A673 (cell line): ENCODE data around the gene TGFBR1. TPM values are rescaled to one million over a fixed set of nuclear protein-coding genes. Genes with fewer than 3 reads are reported as not detected.

Source experiments
- BruUV-seq: library from RNA; stranded (reverse); fragments of 400-500 nt; replicated peaks from 2 replicates; lab custom pipeline; 2021; lab: Mats Ljungman, UMichigan
- CTCF ChIA-PET: fragments of 300-600 bp; sonication (Branson Sonifier 250); formaldehyde crosslinking; loops from one replicate; lab custom pipeline; 2022; ENCODE audit warnings: antibody characterized with exemption; lab: Charles Lee
- POLR2A ChIA-PET: fragments of 300-600 bp; sonication (Branson Sonifier 250); formaldehyde crosslinking; loops from one replicate; lab custom pipeline; 2022; ENCODE audit warnings: antibody characterized with exemption; ENCODE audit not compliant: low non-redundant PET; lab: Charles Lee
- DNase-seq: peaks from one replicate; pipeline ENCODE4 v3.0.0-alpha.2; 2015; ENCODE audit warnings: low spot score
- H3K27ac ChIP-seq: fragments of 200-600 bp; sonication (generic); 2 replicates; pipeline ENCODE4 v1.5.1; 2016; ENCODE audit warnings: mixed run types, low read depth, mild to moderate bottlenecking, mixed read lengths, antibody characterized with exemption, low read length; ENCODE audit not compliant: poor library complexity, severe bottlenecking
- H3K27me3 ChIP-seq: fragments of 200-600 bp; sonication (generic); replicated peaks from 2 replicates; pipeline ENCODE4 v1.6.1; 2017; ENCODE audit warnings: mixed run types, low read depth, mild to moderate bottlenecking, mixed read lengths, antibody characterized with exemption, low read length; ENCODE audit not compliant: insufficient read depth, poor library complexity
- H3K36me3 ChIP-seq: fragments of 200-600 bp; sonication (generic); 2 replicates; pipeline ENCODE4 v1.6.1; 2016; ENCODE audit warnings: mixed run types, mild to moderate bottlenecking, mixed read lengths, antibody characterized with exemption, low read length; ENCODE audit not compliant: insufficient read depth, poor library complexity, severe bottlenecking
- H3K4me1 ChIP-seq: fragments of 200-600 bp; sonication (generic); 2 replicates; pipeline ENCODE4 v1.6.1; 2017; ENCODE audit warnings: mixed run types, mild to moderate bottlenecking, mixed read lengths, antibody characterized with exemption, low read length; ENCODE audit not compliant: insufficient read depth, poor library complexity, severe bottlenecking
- H3K4me3 ChIP-seq: fragments of 200-600 bp; sonication (generic); 2 replicates; pipeline ENCODE4 v1.5.1; 2016; ENCODE audit warnings: low read depth, mixed run types, mild to moderate bottlenecking, mixed read lengths, low read length; ENCODE audit not compliant: poor library complexity, severe bottlenecking
- H3K9me3 ChIP-seq: fragments of 200-600 bp; sonication (generic); 2 replicates; pipeline ENCODE4 v1.6.1; 2016; ENCODE audit warnings: mixed run types, low read depth, mild to moderate bottlenecking, mixed read lengths, antibody characterized with exemption, low read length; ENCODE audit not compliant: poor library complexity, severe bottlenecking
- EZH2 ChIP-seq: fragments of 200-600 bp; sonication (generic); IDR thresholded peaks from 2 replicates; pipeline ENCODE4 v1.6.1; 2017; ENCODE audit warnings: borderline replicate concordance, low read depth, mild to moderate bottlenecking, mixed read lengths, antibody characterized with exemption, low read length; ENCODE audit not compliant: poor library complexity, severe bottlenecking
- intact Hi-C: fragments of 100-400 bp; cut with micrococcal nuclease; formaldehyde crosslinking; loops from one replicate; pipeline ENCODE4 v1.10.0; 2022; ENCODE audit not compliant: unreplicated experiment
- total RNA-seq: library from RNA; stranded (reverse); gene quantifications from 2 replicates; pipeline ENCODE4 v1.2.3, GENCODE V29; 2021
- TF ChIP-seq, protein P1 (sequence below): fragments of 300-800, 200-600 bp; sonication (generic); conservative IDR thresholded peaks from 2 replicates; pipeline ENCODE4 v1.5.1; 2017; ENCODE audit warnings: low read depth, mild to moderate bottlenecking, antibody characterized with exemption, low read length, moderate library complexity, mixed read lengths

Gene TGFBR1
- total RNA-seq, 1 experiment from 2014 or later, result 3.5 TPM

DNA sequence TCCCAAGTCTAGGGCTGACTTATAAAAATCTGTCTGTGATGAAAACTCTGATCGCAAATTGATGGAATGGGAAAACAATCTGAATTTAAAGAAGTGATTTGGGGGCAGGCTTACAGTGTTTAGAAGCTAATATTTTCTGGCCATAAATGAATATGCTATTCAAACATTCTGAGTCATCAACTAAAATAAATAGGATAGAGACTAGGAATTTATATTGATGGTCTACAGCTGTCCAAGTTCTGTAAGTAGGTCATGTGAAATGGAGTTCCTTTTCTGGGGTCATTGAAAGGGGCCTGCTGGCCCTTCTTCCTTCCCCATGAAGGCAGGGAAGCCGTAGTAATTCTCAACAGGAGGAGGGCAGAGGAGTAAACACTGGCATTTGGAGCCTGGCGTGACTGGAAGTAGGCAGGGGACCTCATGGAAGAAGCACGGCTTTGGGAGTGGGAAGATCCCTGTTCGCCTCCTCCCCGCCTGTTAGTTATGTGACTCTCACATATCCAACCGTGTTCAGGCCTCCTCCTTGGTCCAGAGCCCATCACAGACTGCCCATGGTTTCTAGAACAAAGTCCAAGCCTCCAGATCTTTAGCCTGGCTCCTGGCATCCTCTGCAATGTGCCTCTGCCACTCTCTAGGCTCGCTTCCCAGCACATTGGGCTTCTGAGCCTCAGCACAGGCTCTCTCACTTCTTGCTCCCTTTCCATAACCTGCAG lies 85.1 kb downstream of the TGFBR1 start:
- no peak for TF ChIP-seq EZH2
- TF ChIP-seq, protein P1, sequence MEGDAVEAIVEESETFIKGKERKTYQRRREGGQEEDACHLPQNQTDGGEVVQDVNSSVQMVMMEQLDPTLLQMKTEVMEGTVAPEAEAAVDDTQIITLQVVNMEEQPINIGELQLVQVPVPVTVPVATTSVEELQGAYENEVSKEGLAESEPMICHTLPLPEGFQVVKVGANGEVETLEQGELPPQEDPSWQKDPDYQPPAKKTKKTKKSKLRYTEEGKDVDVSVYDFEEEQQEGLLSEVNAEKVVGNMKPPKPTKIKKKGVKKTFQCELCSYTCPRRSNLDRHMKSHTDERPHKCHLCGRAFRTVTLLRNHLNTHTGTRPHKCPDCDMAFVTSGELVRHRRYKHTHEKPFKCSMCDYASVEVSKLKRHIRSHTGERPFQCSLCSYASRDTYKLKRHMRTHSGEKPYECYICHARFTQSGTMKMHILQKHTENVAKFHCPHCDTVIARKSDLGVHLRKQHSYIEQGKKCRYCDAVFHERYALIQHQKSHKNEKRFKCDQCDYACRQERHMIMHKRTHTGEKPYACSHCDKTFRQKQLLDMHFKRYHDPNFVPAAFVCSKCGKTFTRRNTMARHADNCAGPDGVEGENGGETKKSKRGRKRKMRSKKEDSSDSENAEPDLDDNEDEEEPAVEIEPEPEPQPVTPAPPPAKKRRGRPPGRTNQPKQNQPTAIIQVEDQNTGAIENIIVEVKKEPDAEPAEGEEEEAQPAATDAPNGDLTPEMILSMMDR, result no peak
- no peak for DNase-seq
- Histone ChIP-seq H3K36me3 (no peaks in the 10 kb centered on the region), H3K27me3 (no peaks in the 10 kb centered on the region), H3K9me3 (no peaks in the 10 kb centered on the region), H3K4me3 (no peak overlapping the region), H3K4me1 (peaks cover 8% of the 10 kb centered on the region), H3K27ac (no peak overlapping the region)
- intact Hi-C loops, result loop anchor here (5.0 to 10.0 kb wide), 6 partner anchors 75 to 1407 kb away; partner anchors contain the start of gene NR4A3
- CTCF ChIA-PET, result no interaction called here
- no TSS peak for BruUV-seq
- POLR2A ChIA-PET, result no interaction called here

DNA sequence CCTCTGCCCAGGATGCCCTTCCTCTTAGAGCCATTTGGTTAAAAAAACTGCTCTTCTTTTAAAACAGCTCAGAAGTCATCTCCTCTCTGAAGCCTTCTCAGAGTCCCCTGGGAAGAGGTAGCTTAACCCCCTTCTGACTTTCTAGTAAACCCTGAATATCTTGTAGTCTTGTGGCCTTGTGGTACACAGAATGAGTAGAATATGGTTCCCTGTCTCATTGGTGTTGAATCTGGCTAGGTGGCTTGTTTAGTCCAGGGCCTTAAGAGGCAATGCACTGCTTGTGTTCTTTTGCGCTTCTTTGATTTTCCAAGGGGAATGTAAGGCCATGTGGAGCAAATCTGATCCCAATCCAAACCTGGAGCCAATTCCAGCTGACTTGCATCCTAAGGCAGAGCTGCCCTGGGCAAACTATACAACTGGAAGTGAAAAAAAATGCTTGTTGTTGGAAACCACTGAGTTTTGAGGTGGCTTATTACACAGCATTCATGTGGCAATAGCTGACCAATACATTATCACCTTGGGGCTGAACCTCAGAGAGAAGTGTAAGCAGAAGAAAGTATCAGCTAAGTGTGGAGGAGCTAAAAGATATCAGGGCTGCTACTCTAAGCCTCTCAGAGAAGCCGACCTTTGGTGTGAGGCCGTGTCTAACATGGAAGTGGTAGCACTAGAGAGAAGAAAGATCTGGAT lies 85.8 kb downstream of the TGFBR1 start:
- intact Hi-C loops, result no loop called here
- Histone ChIP-seq H3K27me3 (no peaks in the 10 kb centered on the region), H3K4me3 (no peak overlapping the region), H3K36me3 (no peaks in the 10 kb centered on the region), H3K9me3 (no peaks in the 10 kb centered on the region), H3K4me1 (peaks cover 8% of the 10 kb centered on the region), H3K27ac (no peak overlapping the region)
- CTCF ChIA-PET, result no interaction called here
- DNase-seq, result no peak
- POLR2A ChIA-PET, result no interaction called here
- BruUV-seq, result no TSS peak
- TF ChIP-seq, protein P1, result no peak
- TF ChIP-seq EZH2, result no peak

DNA sequence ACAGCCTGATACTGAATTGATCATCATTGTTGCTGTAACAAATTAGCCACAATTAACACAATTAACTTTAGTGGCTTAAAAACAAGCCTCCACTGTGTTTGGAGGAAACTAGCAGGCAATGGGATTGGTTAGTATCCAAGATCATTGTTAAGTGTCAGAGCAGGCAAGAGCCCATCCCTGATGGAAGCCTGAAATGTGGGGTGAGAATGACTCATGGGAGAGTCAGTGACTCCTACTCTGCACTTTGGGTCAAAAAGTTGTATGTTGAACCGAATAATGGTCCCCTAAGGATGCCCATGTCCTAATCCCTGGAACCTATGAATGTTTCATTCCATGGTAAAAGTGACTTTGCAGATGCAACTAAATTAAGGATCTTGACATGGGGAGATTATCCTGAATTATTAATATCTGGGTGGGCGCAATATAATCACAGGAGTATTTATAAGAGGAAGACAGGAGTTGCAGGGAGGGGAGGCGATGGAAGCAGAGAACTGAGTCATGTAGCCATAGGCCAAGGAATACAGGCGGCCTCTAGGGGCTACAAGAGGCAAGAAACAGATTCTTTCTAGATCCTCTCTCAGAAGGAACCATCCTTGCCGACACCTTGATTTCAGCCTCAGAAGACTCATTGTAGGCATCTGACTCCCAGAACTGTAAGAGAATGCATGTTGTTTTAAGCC lies 88.0 kb downstream of the TGFBR1 start:
- no peaks in the 10 kb centered on the region for H3K9me3 ChIP-seq
- DNase-seq, result peak; percentile 35
- H3K4me3 ChIP-seq, result no peak overlapping the region
- CTCF ChIA-PET, result no interaction called here
- BruUV-seq, result no TSS peak
- intact Hi-C loops, result no loop called here
- peaks cover 2% of the 10 kb centered on the region for H3K4me1 ChIP-seq
- no peak overlapping the region for H3K27ac ChIP-seq
- POLR2A ChIA-PET, result no interaction called here
- no peak for TF ChIP-seq EZH2
- TF ChIP-seq, protein P1, result peak; percentile 44
- no peaks in the 10 kb centered on the region for H3K27me3 ChIP-seq
- H3K36me3 ChIP-seq, result no peaks in the 10 kb centered on the region
